ENCODE data around the gene LRMDA.
A peak's percentile ranks its signal among the peaks of the same experiment; 100 is the strongest.

The LRMDA gene

DNA sequence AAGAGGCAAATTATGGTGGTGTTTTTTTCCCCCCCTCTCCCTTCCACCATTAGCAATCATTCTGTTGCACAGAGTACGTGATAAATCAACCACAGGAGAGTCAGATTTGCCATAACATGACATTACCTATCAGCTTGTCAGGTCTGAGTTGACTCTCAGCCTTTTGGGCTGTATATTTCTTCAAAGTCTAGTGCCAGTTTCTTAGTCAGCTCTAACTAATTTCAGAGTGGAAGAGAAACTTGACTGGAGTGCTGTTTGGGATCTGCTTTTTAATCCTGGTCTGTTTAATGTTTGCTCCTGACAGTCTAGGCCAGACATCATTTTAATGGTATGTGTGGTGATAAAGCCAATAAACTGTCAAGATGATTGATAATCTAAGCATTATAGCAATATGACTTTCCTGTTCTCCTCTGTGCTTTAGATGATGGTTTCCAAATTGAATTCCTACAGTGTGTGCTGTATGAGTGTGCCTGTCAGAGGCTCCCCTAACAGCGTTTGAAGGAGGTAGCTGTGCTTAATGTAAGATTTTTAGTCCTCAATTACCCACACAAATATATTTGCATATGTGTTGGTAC lies 76.9 kb downstream of the LRMDA start:
- no peak overlapping the region for H2BK15ac ChIP-seq (replicated peaks; ENCODE audit: low read depth)
- no peaks in the 10 kb centered on the region for H3K27me3 ChIP-seq (ENCODE audit: insufficient read depth, low read length, poor library complexity)
- no peak overlapping the region for H2AK5ac ChIP-seq (ENCODE audit: low read length)
- no peak overlapping the region for H2BK5ac ChIP-seq (ENCODE audit: low read length)
- H3K18ac ChIP-seq (ENCODE audit: low read length) = no peak overlapping the region
- DNase-seq = no peak
- H4K8ac ChIP-seq (ENCODE audit: low read depth, low read length) = no peak overlapping the region
- no peak overlapping the region for H3K4me2 ChIP-seq (ENCODE audit: low read length)
- no peak overlapping the region for H3K4me3 ChIP-seq (ENCODE audit: low read length)
- H3K36me3 ChIP-seq (ENCODE audit: control insufficient read depth, insufficient read depth, low read length) = no peaks in the 10 kb centered on the region
- H2BK120ac ChIP-seq (ENCODE audit: low read depth, low read length) = no peak overlapping the region
- no peak overlapping the region for H3K56ac ChIP-seq (ENCODE audit: low read length)
- no peak overlapping the region for H3K23ac ChIP-seq (ENCODE audit: low read length)
- no peak overlapping the region for H3K4ac ChIP-seq (ENCODE audit: low read depth, low read length)
- no CpG with 5 or more reads among the region's 2 CpGs for WGBS (ENCODE audit: extremely low coverage, insufficient coverage, low lambda C conversion rate)
- no peak overlapping the region for H3K9ac ChIP-seq (ENCODE audit: low read length)
- no peaks in the 10 kb centered on the region for H3K4me1 ChIP-seq (ENCODE audit: control insufficient read depth, low read depth, low read length)
- no peaks in the 10 kb centered on the region for H3K79me1 ChIP-seq (ENCODE audit: low read length)
- no peak overlapping the region for H3K27ac ChIP-seq (ENCODE audit: low read depth, low read length)
- H4K5ac ChIP-seq (ENCODE audit: low read length) = no peak overlapping the region
- H3K79me2 ChIP-seq (ENCODE audit: control insufficient read depth, insufficient read depth, low read length) = no peaks in the 10 kb centered on the region

DNA sequence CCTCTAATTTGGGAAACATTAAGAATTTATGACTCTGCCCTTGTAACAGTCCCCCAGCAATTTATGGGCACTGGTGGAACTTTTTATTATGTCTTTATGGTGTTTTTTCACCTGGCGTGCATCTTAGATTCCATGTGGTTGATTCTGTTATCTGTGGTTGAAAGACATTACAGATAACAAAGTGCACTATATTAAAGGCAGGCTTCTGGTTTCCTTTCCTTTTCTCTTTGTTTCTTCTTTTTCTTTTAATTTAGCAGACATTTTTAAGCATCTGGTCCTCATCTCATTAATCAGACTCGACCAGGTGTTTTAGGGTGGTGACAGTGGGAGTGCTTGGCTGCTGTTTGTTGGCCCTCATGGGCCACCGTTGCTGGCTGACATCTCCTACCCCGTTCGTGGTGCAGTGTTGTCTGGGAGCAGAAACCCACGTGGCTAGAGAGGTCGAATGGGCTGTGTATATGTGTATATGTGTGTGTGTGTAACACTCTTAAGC lies 77.4 kb downstream of the LRMDA start:
- no peaks in the 10 kb centered on the region for H3K36me3 ChIP-seq (ENCODE audit: control insufficient read depth, insufficient read depth, low read length)
- no CpG with 5 or more reads among the region's 7 CpGs for WGBS (ENCODE audit: extremely low coverage, insufficient coverage, low lambda C conversion rate)
- no peak overlapping the region for H3K4me3 ChIP-seq (ENCODE audit: low read length)
- no peak overlapping the region for H4K5ac ChIP-seq (ENCODE audit: low read length)
- no peak overlapping the region for H4K8ac ChIP-seq (ENCODE audit: low read depth, low read length)
- H2BK5ac ChIP-seq (ENCODE audit: low read length) = no peak overlapping the region
- H3K4ac ChIP-seq (ENCODE audit: low read depth, low read length) = no peak overlapping the region
- no peak overlapping the region for H3K4me2 ChIP-seq (ENCODE audit: low read length)
- no peaks in the 10 kb centered on the region for H3K4me1 ChIP-seq (ENCODE audit: control insufficient read depth, low read depth, low read length)
- DNase-seq = no peak
- no peak overlapping the region for H2AK5ac ChIP-seq (ENCODE audit: low read length)
- no peaks in the 10 kb centered on the region for H3K79me2 ChIP-seq (ENCODE audit: control insufficient read depth, insufficient read depth, low read length)
- no peak overlapping the region for H3K23ac ChIP-seq (ENCODE audit: low read length)
- H3K27ac ChIP-seq (ENCODE audit: low read depth, low read length) = no peak overlapping the region
- H3K27me3 ChIP-seq (ENCODE audit: insufficient read depth, low read length, poor library complexity) = no peaks in the 10 kb centered on the region
- H2BK15ac ChIP-seq (replicated peaks; ENCODE audit: low read depth) = no peak overlapping the region
- no peaks in the 10 kb centered on the region for H3K79me1 ChIP-seq (ENCODE audit: low read length)
- no peak overlapping the region for H3K9ac ChIP-seq (ENCODE audit: low read length)
- H3K18ac ChIP-seq (ENCODE audit: low read length) = no peak overlapping the region
- no peak overlapping the region for H3K56ac ChIP-seq (ENCODE audit: low read length)
- H2BK120ac ChIP-seq (ENCODE audit: low read depth, low read length) = no peak overlapping the region

DNA sequence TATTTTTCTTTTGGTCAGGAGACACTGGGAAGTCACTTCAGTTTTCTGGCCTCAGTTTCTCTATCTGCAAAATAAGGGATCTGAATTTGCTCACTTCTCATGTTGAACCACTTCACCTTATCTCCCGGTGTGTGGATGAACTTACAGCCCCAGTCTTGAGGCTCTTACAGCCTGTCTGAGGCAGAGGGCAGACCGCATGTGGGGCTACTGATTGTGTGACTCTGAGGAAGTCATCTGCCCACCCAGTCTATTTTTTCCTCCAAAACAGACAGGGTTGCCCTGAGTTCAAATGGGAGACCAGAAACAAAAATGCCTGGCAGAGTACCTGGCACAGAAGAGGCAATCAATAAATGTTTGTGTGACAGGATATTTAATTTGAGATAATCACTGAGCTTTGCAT lies 78.3 kb downstream of the LRMDA start:
- Histone ChIP-seq H3K4ac (ENCODE audit: low read depth, low read length) (no peak overlapping the region), H3K79me1 (ENCODE audit: low read length) (no peaks in the 10 kb centered on the region), H3K36me3 (ENCODE audit: control insufficient read depth, insufficient read depth, low read length) (no peaks in the 10 kb centered on the region), H3K4me3 (ENCODE audit: low read length) (no peak overlapping the region), H3K18ac (ENCODE audit: low read length) (no peak overlapping the region), H3K23ac (ENCODE audit: low read length) (no peak overlapping the region), H3K56ac (ENCODE audit: low read length) (no peak overlapping the region), H3K9ac (ENCODE audit: low read length) (no peak overlapping the region), H2BK5ac (ENCODE audit: low read length) (no peak overlapping the region), H2BK15ac (replicated peaks; ENCODE audit: low read depth) (no peak overlapping the region), H4K8ac (ENCODE audit: low read depth, low read length) (no peak overlapping the region), H3K27me3 (ENCODE audit: insufficient read depth, low read length, poor library complexity) (no peaks in the 10 kb centered on the region), H4K5ac (ENCODE audit: low read length) (no peak overlapping the region), H2AK5ac (ENCODE audit: low read length) (no peak overlapping the region), H3K79me2 (ENCODE audit: control insufficient read depth, insufficient read depth, low read length) (no peaks in the 10 kb centered on the region), H3K4me2 (ENCODE audit: low read length) (no peak overlapping the region), H3K4me1 (ENCODE audit: control insufficient read depth, low read depth, low read length) (no peaks in the 10 kb centered on the region), H3K27ac (ENCODE audit: low read depth, low read length) (no peak overlapping the region), H2BK120ac (ENCODE audit: low read depth, low read length) (no peak overlapping the region)
- DNase-seq = no peak
- no CpG with 5 or more reads among the region's 2 CpGs for WGBS (ENCODE audit: extremely low coverage, insufficient coverage, low lambda C conversion rate)

DNA sequence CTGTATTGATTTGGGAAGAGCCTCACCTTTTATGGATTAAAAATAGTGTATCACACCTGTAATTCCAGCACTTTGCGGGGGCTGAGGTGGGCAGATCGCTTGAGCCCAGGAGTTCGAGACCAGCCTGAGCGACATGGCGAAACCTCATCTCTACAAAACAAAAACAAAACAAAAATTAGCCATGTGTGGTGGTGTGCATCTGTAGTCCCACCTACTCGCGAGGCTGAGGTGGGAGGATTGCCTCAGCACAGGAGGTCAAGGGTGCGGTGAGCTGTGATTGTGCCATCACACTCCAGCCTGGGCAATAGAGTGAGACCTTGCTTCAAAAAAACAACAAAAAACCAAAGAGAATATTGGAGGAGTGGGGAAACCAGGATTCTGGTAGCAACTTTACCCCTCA lies 79.6 kb downstream of the LRMDA start:
- Histone ChIP-seq H3K4me3 (ENCODE audit: low read length) (no peak overlapping the region), H3K18ac (ENCODE audit: low read length) (no peak overlapping the region), H3K79me1 (ENCODE audit: low read length) (no peaks in the 10 kb centered on the region), H4K8ac (ENCODE audit: low read depth, low read length) (no peak overlapping the region), H4K5ac (ENCODE audit: low read length) (no peak overlapping the region), H3K4ac (ENCODE audit: low read depth, low read length) (no peak overlapping the region), H3K56ac (ENCODE audit: low read length) (no peak overlapping the region), H3K23ac (ENCODE audit: low read length) (no peak overlapping the region), H3K4me2 (ENCODE audit: low read length) (no peak overlapping the region), H3K9ac (ENCODE audit: low read length) (no peak overlapping the region), H3K27me3 (ENCODE audit: insufficient read depth, low read length, poor library complexity) (no peaks in the 10 kb centered on the region), H3K4me1 (ENCODE audit: control insufficient read depth, low read depth, low read length) (no peaks in the 10 kb centered on the region), H2BK5ac (ENCODE audit: low read length) (no peak overlapping the region), H3K79me2 (ENCODE audit: control insufficient read depth, insufficient read depth, low read length) (no peaks in the 10 kb centered on the region), H2BK120ac (ENCODE audit: low read depth, low read length) (no peak overlapping the region), H3K27ac (ENCODE audit: low read depth, low read length) (no peak overlapping the region), H2AK5ac (ENCODE audit: low read length) (no peak overlapping the region), H3K36me3 (ENCODE audit: control insufficient read depth, insufficient read depth, low read length) (no peaks in the 10 kb centered on the region), H2BK15ac (replicated peaks; ENCODE audit: low read depth) (no peak overlapping the region)
- DNase-seq = no peak
- no CpG with 5 or more reads among the region's 8 CpGs for WGBS (ENCODE audit: extremely low coverage, insufficient coverage, low lambda C conversion rate)

DNA sequence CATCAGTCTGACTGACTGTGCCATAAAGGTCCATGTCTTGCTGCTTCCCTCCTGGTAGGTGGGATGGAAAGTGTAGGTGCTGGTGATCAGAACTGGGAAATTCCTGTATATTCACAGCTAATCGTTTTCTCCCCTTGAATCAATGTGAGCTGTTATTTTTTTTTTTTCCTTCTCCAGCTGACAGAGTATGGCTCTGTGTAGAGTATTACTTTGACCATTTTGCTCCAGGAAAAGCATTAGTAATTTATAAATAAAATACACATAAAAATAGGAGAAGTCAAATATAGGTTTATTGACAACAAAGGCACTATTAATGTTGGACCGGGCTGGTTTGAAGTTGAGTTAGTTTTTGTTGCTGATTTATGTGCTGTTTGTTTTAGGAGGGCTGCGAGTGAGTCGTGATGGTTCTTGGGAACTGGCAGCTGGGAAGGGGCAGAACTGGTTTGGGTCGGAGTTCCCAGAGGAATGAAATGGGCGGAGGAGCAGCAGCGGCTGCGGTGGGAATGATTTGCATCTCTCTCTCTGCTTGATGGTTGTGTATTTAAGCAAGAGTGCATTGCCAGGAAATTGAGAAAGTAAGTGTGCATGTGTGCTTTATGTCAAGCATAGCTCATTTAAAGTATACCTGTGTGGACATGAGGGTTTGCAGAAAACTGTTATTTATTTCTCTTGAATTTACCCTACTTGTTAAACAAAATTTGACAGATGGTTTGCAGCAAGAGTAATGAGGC lies 80.9 kb downstream of the LRMDA start:
- Histone ChIP-seq H3K27ac (ENCODE audit: low read depth, low read length) (no peak overlapping the region), H2AK5ac (ENCODE audit: low read length) (no peak overlapping the region), H2BK5ac (ENCODE audit: low read length) (no peak overlapping the region), H2BK15ac (replicated peaks; ENCODE audit: low read depth) (no peak overlapping the region), H3K4me3 (ENCODE audit: low read length) (no peak overlapping the region), H3K36me3 (ENCODE audit: control insufficient read depth, insufficient read depth, low read length) (no peaks in the 10 kb centered on the region), H3K18ac (ENCODE audit: low read length) (no peak overlapping the region), H3K9ac (ENCODE audit: low read length) (no peak overlapping the region), H3K56ac (ENCODE audit: low read length) (no peak overlapping the region), H3K79me1 (ENCODE audit: low read length) (no peaks in the 10 kb centered on the region), H3K4me1 (ENCODE audit: control insufficient read depth, low read depth, low read length) (no peaks in the 10 kb centered on the region), H2BK120ac (ENCODE audit: low read depth, low read length) (no peak overlapping the region), H3K4me2 (ENCODE audit: low read length) (no peak overlapping the region), H3K4ac (ENCODE audit: low read depth, low read length) (no peak overlapping the region), H4K5ac (ENCODE audit: low read length) (no peak overlapping the region), H3K79me2 (ENCODE audit: control insufficient read depth, insufficient read depth, low read length) (no peaks in the 10 kb centered on the region), H4K8ac (ENCODE audit: low read depth, low read length) (no peak overlapping the region), H3K27me3 (ENCODE audit: insufficient read depth, low read length, poor library complexity) (no peaks in the 10 kb centered on the region), H3K23ac (ENCODE audit: low read length) (no peak overlapping the region)
- DNase-seq = peak; percentile 41
- no CpG with 5 or more reads among the region's 8 CpGs for WGBS (ENCODE audit: extremely low coverage, insufficient coverage, low lambda C conversion rate)
